Measurements from ENCODE around the gene PCDH9.

PCDH9 gene

DNA sequence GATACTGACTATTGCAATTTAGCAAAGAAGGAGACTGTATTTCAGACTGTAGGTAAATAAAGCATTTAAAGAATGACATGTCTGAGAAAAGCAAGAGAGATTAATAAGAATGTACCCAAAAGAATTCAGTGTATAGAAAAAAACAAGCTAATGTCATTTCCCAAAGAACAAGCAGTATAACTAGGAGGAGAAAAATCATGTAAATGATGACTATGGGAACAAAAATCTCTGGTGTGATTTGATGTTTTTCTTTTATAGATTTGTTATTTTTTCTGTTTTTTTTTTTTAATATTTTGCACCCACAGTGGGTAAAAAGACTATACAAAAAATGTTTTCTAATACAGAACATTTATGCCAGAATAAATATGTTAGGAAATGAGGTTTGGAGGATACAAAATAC, 801.0 kb downstream of the PCDH9 start:
- TF ChIP-seq, protein P1, sequence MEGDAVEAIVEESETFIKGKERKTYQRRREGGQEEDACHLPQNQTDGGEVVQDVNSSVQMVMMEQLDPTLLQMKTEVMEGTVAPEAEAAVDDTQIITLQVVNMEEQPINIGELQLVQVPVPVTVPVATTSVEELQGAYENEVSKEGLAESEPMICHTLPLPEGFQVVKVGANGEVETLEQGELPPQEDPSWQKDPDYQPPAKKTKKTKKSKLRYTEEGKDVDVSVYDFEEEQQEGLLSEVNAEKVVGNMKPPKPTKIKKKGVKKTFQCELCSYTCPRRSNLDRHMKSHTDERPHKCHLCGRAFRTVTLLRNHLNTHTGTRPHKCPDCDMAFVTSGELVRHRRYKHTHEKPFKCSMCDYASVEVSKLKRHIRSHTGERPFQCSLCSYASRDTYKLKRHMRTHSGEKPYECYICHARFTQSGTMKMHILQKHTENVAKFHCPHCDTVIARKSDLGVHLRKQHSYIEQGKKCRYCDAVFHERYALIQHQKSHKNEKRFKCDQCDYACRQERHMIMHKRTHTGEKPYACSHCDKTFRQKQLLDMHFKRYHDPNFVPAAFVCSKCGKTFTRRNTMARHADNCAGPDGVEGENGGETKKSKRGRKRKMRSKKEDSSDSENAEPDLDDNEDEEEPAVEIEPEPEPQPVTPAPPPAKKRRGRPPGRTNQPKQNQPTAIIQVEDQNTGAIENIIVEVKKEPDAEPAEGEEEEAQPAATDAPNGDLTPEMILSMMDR (IDR thresholded peaks at IDR 0.05; ENCODE audit: extremely low read depth, missing control alignments) = no peak
- no peak for DNase-seq (ENCODE audit: low spot score)

DNA sequence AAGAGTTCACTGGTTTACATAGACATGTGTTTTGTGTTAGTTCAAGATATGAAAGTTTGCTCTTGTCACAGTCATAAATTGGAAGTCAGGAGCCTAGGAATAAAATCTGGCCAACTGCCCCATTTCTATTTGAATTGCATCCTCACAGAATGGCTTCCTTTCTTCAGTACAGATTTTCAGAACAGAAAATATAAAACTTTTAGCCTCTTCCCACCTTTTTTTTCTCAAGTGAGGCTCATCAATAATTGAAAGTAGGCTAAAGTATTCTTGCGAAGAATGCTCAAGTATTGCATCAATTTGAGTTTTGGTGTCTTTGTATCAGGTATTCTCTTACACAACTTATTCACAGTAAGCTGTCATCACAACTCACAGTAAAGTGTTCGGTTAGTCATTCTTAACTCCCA, 802.7 kb downstream of the PCDH9 start:
- TF ChIP-seq, protein P1 (IDR thresholded peaks at IDR 0.05; ENCODE audit: extremely low read depth, missing control alignments) = no peak
- no peak for DNase-seq (ENCODE audit: low spot score)

DNA sequence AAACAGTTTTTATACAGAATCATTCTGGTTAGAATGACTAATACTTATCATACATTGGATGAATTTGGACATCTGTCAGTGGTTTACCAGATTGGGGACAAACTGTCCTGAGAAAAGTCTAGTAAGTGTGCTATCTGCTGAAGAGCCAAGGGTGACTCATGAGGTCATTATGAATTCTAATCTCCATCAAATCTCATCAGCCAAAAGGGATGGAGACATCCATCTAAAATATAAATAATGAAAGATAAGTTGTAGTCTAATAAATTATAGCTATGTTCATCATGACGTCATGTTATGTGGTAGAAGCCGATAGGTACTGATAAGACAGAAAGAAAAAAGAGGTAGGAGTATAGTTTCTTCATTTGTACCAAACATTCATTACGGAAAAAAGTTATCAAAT, 804.4 kb downstream of the PCDH9 start:
- TF ChIP-seq, protein P1 (IDR thresholded peaks at IDR 0.05; ENCODE audit: extremely low read depth, missing control alignments) = no peak

DNA sequence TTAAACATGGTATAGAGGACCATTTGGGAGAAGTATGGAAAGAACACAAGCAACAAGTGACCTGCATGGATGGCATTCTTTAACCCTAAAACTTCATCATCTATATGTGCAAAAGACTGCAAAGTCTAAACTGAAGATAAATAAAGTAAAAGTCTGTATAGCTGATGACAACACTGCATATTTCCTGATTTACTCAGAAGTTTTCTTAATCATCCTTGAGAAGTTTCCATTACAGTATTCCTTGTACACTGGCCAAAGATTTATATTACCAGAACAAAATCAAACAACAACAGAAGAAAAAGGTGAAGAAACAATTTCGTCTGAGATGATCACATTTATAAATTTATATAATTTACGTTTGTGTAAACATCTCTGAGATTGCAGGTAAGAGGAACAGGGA, 805.7 kb downstream of the PCDH9 start:
- TF ChIP-seq, protein P1 (IDR thresholded peaks at IDR 0.05; ENCODE audit: extremely low read depth, missing control alignments) = no peak
- no peak for DNase-seq (ENCODE audit: low spot score)

More for the DNA sequence above, 804.4 kb downstream of the PCDH9 start:
- no peak for DNase-seq (ENCODE audit: low spot score)

DNA sequence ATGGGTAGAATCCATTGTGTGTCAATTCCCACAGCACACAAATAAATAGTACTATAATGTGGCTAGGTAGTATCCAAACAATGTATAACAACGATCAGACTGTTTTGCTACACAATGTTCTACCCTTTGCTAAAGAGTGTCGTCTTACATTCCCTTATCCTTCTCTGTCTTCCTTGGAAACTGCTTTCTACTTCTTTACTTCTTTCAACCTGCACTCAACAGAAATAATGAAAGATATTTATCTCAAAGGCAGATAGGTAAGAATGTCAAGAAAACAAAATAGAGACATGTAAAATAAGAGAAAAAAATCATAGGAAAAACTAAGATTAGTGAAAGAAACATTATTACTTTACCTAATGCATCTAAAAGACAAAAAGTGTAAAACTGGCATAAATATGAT, 814.7 kb downstream of the PCDH9 start:
- TF ChIP-seq, protein P1 (IDR thresholded peaks at IDR 0.05; ENCODE audit: extremely low read depth, missing control alignments) = no peak
- no peak for DNase-seq (ENCODE audit: low spot score)

DNA sequence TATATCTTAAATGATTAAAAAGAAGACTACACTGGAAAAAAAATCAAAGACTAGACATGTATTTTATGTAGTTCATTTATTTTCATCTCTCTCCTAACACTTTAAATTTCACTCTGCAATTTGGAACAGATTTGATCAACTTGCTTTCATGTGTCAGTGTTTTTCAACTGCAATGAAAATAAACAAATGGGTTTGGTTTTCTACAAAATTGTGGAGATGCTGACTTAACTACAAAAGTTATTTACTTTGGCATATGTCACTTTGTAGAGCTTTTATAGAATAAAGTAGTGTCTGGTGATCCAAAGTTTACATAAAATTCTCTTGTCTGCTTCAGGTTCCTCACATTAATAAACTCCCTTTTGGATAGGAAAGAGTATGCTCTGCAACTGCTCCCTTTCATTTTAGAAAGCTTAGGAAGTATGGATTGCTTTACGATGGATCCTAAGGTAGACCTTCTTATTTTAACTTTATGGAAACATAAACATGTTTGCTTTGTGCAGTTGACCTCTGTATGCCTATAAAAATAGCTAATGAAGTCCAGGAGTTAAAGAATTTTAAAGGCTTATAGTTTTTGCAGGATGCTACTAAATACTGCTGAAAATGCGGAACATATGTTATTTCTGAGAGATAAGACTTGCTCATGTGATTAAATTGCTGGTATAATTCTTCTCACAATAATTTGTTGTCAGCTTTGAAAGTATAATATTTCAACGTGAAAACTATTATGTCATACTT, 815.9 kb downstream of the PCDH9 start:
- TF ChIP-seq, protein P1 (IDR thresholded peaks at IDR 0.05; ENCODE audit: extremely low read depth, missing control alignments) = no peak
- no peak for DNase-seq (ENCODE audit: low spot score)

DNA sequence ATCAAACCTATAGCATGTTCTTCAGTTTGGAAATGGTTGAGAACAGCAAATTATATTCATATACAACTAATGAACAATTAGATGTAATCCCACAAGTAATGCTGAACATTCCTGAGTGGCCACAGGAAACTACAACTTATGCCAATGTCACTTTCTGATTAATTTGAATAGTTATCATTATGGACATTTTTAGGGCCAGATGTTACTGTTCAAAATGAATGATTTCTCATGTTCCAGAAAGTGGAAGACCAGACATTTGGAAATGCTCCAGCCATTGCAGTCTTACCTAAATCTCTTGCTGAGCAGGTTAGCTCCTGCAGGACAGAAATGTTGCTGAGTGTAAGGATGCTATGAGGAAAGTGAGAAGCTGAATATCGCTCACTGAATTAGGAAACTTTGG, 819.8 kb downstream of the PCDH9 start:
- no peak for DNase-seq (ENCODE audit: low spot score)
- TF ChIP-seq, protein P1 (IDR thresholded peaks at IDR 0.05; ENCODE audit: extremely low read depth, missing control alignments) = no peak

All from GM20000 (cell line).